Psoas muscle (tissue), 8 donors: ENCODE results near the gene ZNF710. TPM values are rescaled to one million over a fixed set of nuclear protein-coding genes. Genes with fewer than 3 reads are reported as not detected.
A peak's percentile ranks its signal among the peaks of the same experiment; 100 is the strongest.

Experiments
- ATAC-seq, 4 donors: fragments of 200-7000 bp; cut with Tn5 transposase; one replicate each; pipeline ENCODE4 v1.9.1; 2020; ENCODE audit warnings: moderate library complexity in 3 of 4, mild to moderate bottlenecking in 2 of 4
- DNase-seq, 2 donors: peaks; one replicate each; pipeline ENCODE4 v3.0.0-alpha.2; 2020
- H3K27ac ChIP-seq: fragments of 200-600 bp; one replicate; pipeline ENCODE4 v1.8.0; 2022
- H3K27me3 ChIP-seq, 3 donors: fragments of 200-600 bp in 1 of 3; one replicate each; pipeline versions ENCODE4 v1.6.1 to v1.8.0; 2013 to 2022; ENCODE audit warnings: low read length in 2 of 3, mild to moderate bottlenecking in 2 of 3, moderate library complexity in 1 of 3; ENCODE audit not compliant: insufficient read depth in 3 of 3
- H3K36me3 ChIP-seq, 2 donors: fragments of 200-600 bp in 1 of 2; one replicate each; pipeline versions ENCODE4 v1.6.1 to v1.8.0; 2013 to 2022; ENCODE audit warnings: low read depth in 1 of 2, mild to moderate bottlenecking in 1 of 2, moderate library complexity in 1 of 2; ENCODE audit not compliant: insufficient read depth in 1 of 2
- H3K4me1 ChIP-seq: fragments of 200-600 bp; one replicate; pipeline ENCODE4 v1.8.0; 2022
- H3K4me3 ChIP-seq: fragments of 200-600 bp; one replicate; pipeline ENCODE4 v1.8.0; 2022; ENCODE audit warnings: mild to moderate bottlenecking
- H3K9me3 ChIP-seq: fragments of 200-600 bp; one replicate; pipeline ENCODE4 v1.8.0; 2022
- WGBS, 3 donors: extraction: QIAGEN DNeasy Blood & Tissue Kit; methylation state at CpG; one replicate each; pipeline versions ENCODE4 v1.1.6 to v1.1.7; 2013; 5-methylcytosine and 5-hydroxymethylcytosine counted together
- intact Hi-C, 2 donors: fragments of 100-400 bp; cut with DNase I; formaldehyde crosslinking; loops; one replicate each; pipeline versions ENCODE4 v1.11.0 to v1.14.2; 2022
- polyA plus RNA-seq, 3 donors: library from polyadenylated mRNA; stranded (reverse); fragments of 200-250 nt; gene quantifications; one replicate each; pipeline ENCODE4 v1.2.3, GENCODE V29; 2013
- total RNA-seq, 4 donors: library from RNA; stranded (reverse); fragmentation: NEBNext Ultra II Directional in 2 of 4; extraction: Animal tissue kit (Norgen Biotek cat#: 25700) in 2 of 4; gene quantifications; one replicate each; pipeline versions ENCODE4 v1.2.1 to v1.2.4, GENCODE V29; 2021 to 2023
- TF ChIP-seq, protein P1 (sequence below): fragments of 200-600 bp; IDR thresholded peaks from one replicate; pipeline ENCODE4 v1.8.0; 2022; ENCODE audit warnings: antibody characterized with exemption
- donor health status: healthy with polysubstance abuse.
- donor health status: DM: no; HTN: no; CAD: no; lungs with moderate emphysema.
- donor health status: Bipolar disorder and iron deficiency.
- donor health status: healthy.
- donor health status: DM: yes; HTN: yes; CAD: no.
- donor health status: DM: no; HTN: no; CAD: no.
- donor health status: DM: no; HTN: no; CAD: no.
- donor health status: DM: yes; HTN: yes; CAD: no.

The ZNF710 gene
- total and polyA plus RNA-seq, 7 donors, result 1.3 to 8.1 (median 4.5) TPM

- Histone ChIP-seq H3K36me3 (no peaks in the 10 kb centered on the region), H3K27me3 (no peaks in the 10 kb centered on the region), H3K9me3 (no peaks in the 10 kb centered on the region), H3K4me1 (peaks cover 28% of the 10 kb centered on the region), H3K4me3 (no peak overlapping the region), H3K27ac (no peak overlapping the region)
- WGBS, 3 donors, result 85 to 95% (median 91%) methylated on average over 3 to 4 of the region's 4 CpGs
- intact Hi-C loops, result no loop called here
- TF ChIP-seq, protein P1, sequence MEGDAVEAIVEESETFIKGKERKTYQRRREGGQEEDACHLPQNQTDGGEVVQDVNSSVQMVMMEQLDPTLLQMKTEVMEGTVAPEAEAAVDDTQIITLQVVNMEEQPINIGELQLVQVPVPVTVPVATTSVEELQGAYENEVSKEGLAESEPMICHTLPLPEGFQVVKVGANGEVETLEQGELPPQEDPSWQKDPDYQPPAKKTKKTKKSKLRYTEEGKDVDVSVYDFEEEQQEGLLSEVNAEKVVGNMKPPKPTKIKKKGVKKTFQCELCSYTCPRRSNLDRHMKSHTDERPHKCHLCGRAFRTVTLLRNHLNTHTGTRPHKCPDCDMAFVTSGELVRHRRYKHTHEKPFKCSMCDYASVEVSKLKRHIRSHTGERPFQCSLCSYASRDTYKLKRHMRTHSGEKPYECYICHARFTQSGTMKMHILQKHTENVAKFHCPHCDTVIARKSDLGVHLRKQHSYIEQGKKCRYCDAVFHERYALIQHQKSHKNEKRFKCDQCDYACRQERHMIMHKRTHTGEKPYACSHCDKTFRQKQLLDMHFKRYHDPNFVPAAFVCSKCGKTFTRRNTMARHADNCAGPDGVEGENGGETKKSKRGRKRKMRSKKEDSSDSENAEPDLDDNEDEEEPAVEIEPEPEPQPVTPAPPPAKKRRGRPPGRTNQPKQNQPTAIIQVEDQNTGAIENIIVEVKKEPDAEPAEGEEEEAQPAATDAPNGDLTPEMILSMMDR, result no peak
- DNase-seq (no peak), ATAC-seq (no peak)
These were observed 57.2 kb downstream of the ZNF710 start for GRCh38 chr15:90058308-90058707.

DNA sequence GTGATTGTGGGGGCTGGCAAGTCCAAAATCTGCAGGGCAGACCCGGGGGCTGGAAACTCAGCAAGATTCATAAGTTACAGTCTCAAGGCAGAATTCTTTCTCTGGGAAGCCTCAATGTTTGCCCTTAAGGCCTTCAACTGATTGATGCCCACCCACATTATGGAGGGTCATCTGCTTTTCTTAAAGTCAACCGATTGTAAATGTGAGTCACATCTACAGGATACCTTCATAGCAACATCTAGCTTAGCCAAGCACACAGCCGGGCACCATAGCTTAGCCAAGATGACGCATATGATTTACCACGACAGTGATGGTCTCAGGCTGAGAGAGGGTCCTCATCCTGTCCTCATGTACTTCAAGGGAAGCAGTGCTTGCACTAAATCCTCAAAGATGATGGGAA lies 57.7 kb downstream of the ZNF710 start:
- no peaks in the 10 kb centered on the region for H3K27me3 ChIP-seq
- 91 to 92% (median 92%) methylated on average over 5 of the region's 5 CpGs for WGBS, 3 donors
- TF ChIP-seq, protein P1, result no peak
- H3K4me3 ChIP-seq, result no peak overlapping the region
- ATAC-seq (no peak), DNase-seq (no peak)
- no peak overlapping the region for H3K27ac ChIP-seq
- H3K36me3 ChIP-seq, result no peaks in the 10 kb centered on the region
- intact Hi-C loops, result no loop called here
- H3K4me1 ChIP-seq, result peaks cover 32% of the 10 kb centered on the region
- H3K9me3 ChIP-seq, result no peaks in the 10 kb centered on the region

DNA sequence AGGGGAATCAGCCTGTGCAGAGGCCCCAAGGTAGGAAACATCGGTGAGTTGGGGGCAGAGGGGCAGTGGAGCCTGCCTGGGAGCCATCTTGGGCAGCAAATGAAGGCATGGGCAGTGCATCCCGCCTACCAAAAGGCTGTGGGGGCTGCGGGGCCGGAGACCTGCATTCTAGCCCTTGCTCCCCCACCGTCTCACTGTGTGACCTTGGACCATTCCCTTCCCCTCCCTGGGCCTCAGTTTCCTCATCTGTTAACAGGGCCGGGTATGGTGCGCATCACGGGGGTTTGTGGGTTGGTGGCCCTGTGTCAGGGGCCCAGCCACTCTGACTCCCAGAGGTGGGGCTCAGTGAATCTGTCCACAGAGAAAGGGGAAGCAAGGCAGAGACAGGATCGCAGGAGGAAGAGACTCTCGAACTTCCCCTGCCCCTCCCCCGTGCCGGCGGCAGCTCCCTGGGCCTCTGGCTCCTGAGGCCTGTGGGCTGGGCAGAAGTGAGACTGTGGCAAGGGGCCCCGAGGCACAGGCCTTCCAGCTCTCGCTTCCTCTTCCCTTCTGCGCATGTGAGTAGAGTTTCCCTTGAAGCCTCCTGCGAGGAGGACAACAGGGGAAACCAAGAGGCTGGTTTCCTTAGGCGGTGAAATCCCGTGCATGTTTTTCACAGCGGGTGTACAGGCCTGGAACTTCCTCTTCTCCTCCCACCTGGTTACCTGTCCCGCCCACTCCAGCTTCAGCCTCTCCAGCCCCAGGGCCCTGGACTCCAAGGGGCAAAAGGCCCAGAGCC lies 58.3 kb downstream of the ZNF710 start:
- 68 to 79% (median 71%) methylated on average over 20 to 21 of the region's 21 CpGs for WGBS, 3 donors
- no peaks in the 10 kb centered on the region for H3K9me3 ChIP-seq
- DNase-seq (peak; percentile 71 to 85), ATAC-seq (peak in 1 of 4 donors; percentile 23)
- no peaks in the 10 kb centered on the region for H3K36me3 ChIP-seq
- no peaks in the 10 kb centered on the region for H3K27me3 ChIP-seq
- no peak overlapping the region for H3K4me3 ChIP-seq
- H3K4me1 ChIP-seq, result peaks cover 38% of the 10 kb centered on the region
- intact Hi-C loops, result no loop called here
- TF ChIP-seq, protein P1, result no peak
- no peak overlapping the region for H3K27ac ChIP-seq

- Histone ChIP-seq H3K9me3 (no peaks in the 10 kb centered on the region), H3K4me1 (peaks cover 50% of the 10 kb centered on the region), H3K4me3 (no peak overlapping the region), H3K27ac (no peak overlapping the region), H3K27me3 (no peaks in the 10 kb centered on the region), H3K36me3 (no peaks in the 10 kb centered on the region)
- TF ChIP-seq, protein P1, result no peak
- intact Hi-C loops, result no loop called here
- 50 to 78% (median 53%) methylated on average over 3 of the region's 3 CpGs for WGBS, 3 donors
- ATAC-seq, result peak in 3 of 4 donors; percentile 28 to 56 (median 39)
- no peak for DNase-seq
These were observed 59.7 kb downstream of the ZNF710 start for GRCh38 chr15:90060797-90061196.
